K562 (cell line): Measurements from ENCODE around the gene RARA. TPM values are rescaled to one million over a fixed set of nuclear protein-coding genes. Genes with fewer than 3 reads are reported as not detected.

Source experiments
- ARID1B ChIP-seq: fragments of 450-650 bp; IDR thresholded peaks from 2 replicates; pipeline ENCODE4 v1.6.1; 2016; ENCODE audit warnings: antibody characterized with exemption, mild to moderate bottlenecking, inconsistent platforms
- CEBPB ChIP-seq: fragments of 450-650 bp; IDR thresholded peaks from 2 replicates; pipeline ENCODE4 v1.6.1; 2016; ENCODE audit warnings: missing genetic modification characterization, missing compliant biosample characterization
- CREB1 ChIP-seq, 2 experiments: sonication (generic) in 1 of 2; formaldehyde crosslinking in 1 of 2; IDR thresholded peaks; 2 replicates each; pipeline versions ENCODE4 v1.6.1 to v1.8.0; 2012 to 2022; ENCODE audit warnings: inconsistent platforms in 1 of 2, mild to moderate bottlenecking in 1 of 2, missing genetic modification reagents in 1 of 2, moderate library complexity in 1 of 2
- FOXA3 ChIP-seq, 2 experiments: fragments of 450-650 bp in 1 of 2; sonication (generic) in 1 of 2; formaldehyde crosslinking; IDR thresholded peaks in 1 of 2; conservative IDR thresholded peaks in 1 of 2; 2 replicates each; pipeline versions ENCODE4 v1.4.0 to v1.8.0; 2020 to 2022; ENCODE audit warnings: mild to moderate bottlenecking in 2 of 2, missing genetic modification reagents in 1 of 2
- GABPB1 ChIP-seq: sonication (generic); formaldehyde crosslinking; IDR thresholded peaks from 2 replicates; pipeline ENCODE4 v1.8.0; 2022; ENCODE audit warnings: mild to moderate bottlenecking, missing genetic modification reagents
- HOXB6 ChIP-seq: fragments of 250-450 bp; sonication (Bioruptor Pico); IDR thresholded peaks from 2 replicates; pipeline ENCODE4 v1.5.1; 2022; ENCODE audit warnings: mild to moderate bottlenecking, borderline replicate concordance
- MEF2A ChIP-seq: IDR thresholded peaks from 2 replicates; pipeline ENCODE4 v1.6.1; 2011; ENCODE audit warnings: low read depth, mild to moderate bottlenecking, low read length, moderate library complexity; ENCODE audit not compliant: control insufficient read depth
- MTA3 ChIP-seq: fragments of 450-650 bp; formaldehyde crosslinking; IDR thresholded peaks from 2 replicates; pipeline ENCODE4 v1.6.1; 2017; ENCODE audit warnings: mild to moderate bottlenecking, borderline replicate concordance
- MYC ChIP-seq, 2 experiments: fragments of 250-450 bp in 1 of 2; sonication (Bioruptor Pico) in 1 of 2; IDR thresholded peaks; 2 replicates each; pipeline versions ENCODE4 v1.5.1 to v1.6.1; 2012 to 2021; ENCODE audit warnings: low read depth in 2 of 2, borderline replicate concordance in 1 of 2, improper control_type of control experiment in 1 of 2, low read length in 1 of 2, mild to moderate bottlenecking in 1 of 2, moderate library complexity in 1 of 2
- SETDB1 ChIP-seq: IDR thresholded peaks from one replicate; pipeline ENCODE4 v1.6.1; 2012; ENCODE audit warnings: low read length, control low read depth, inconsistent platforms
- STAT5A ChIP-seq: IDR thresholded peaks from 2 replicates; pipeline ENCODE4 v1.6.1; 2012; ENCODE audit warnings: low read length, inconsistent platforms, borderline replicate concordance
- TAF9B ChIP-seq: fragments of 450-650 bp; IDR thresholded peaks from 2 replicates; pipeline ENCODE4 v1.6.1; 2018; ENCODE audit warnings: mild to moderate bottlenecking; ENCODE audit not compliant: partially characterized antibody
- ZNF121 ChIP-seq: sonication (generic); formaldehyde crosslinking; conservative IDR thresholded peaks from 2 replicates; pipeline ENCODE4 v1.8.0; 2022; ENCODE audit warnings: missing genetic modification reagents
- ZNF561 ChIP-seq: fragments of 450-650 bp; formaldehyde crosslinking; conservative IDR thresholded peaks from 2 replicates; pipeline ENCODE4 v1.4.0; 2020; ENCODE audit warnings: mild to moderate bottlenecking, moderate library complexity
- polyA plus RNA-seq, 8 experiments: library from polyadenylated mRNA; depleted of rRNA in 4 of 8; stranded (reverse) in 5 of 8; unstranded in 3 of 8; fragments of >200 nt; fragmentation: Nextera tagmentation in 2 of 8; fragmentation: Illumina TruSeq in 1 of 8; extraction: Ambion mirVana in 2 of 8; extraction: Trizol in 1 of 8; gene quantifications; 2 replicates each; pipeline versions ENCODE4 v1.2.1 to v1.2.3, GENCODE V29; 2011 to 2014; ENCODE audit warnings: inconsistent platforms in 1 of 8, missing spikeins in 1 of 8
- total RNA-seq, 7 experiments: library from RNA; depleted of rRNA in 6 of 7; stranded (reverse); fragments of >200 nt in 6 of 7; fragmentation: Illumina TruSeq in 2 of 7; extraction: Trizol in 2 of 7; gene quantifications; 2 replicates each; pipeline versions ENCODE4 v1.2.1 to v1.2.3, GENCODE V29; 2011 to 2021; ENCODE audit warnings: low replicate concordance in 1 of 7
- TF ChIP-seq, protein P1 (sequence below): fragments of 450-650 bp; IDR thresholded peaks from 2 replicates; pipeline ENCODE4 v1.7.1; 2018; ENCODE audit warnings: mild to moderate bottlenecking, low read depth; ENCODE audit not compliant: partially characterized antibody
- TF ChIP-seq, protein P2 (sequence below), 2 experiments: fragments of 450-650 bp in 1 of 2; IDR thresholded peaks; 2 replicates each; pipeline ENCODE4 v1.6.1; 2011 to 2017; ENCODE audit warnings: low read depth in 2 of 2, antibody characterized with exemption in 1 of 2, borderline replicate concordance in 1 of 2, low read length in 1 of 2, mild to moderate bottlenecking in 1 of 2, mixed read lengths in 1 of 2; ENCODE audit not compliant: control insufficient read depth in 1 of 2
- TF ChIP-seq, protein P3 (sequence below): fragments of 450-650 bp; formaldehyde crosslinking; IDR thresholded peaks from 2 replicates; pipeline ENCODE4 v1.4.0; 2020; ENCODE audit warnings: mild to moderate bottlenecking, moderate library complexity
- TF ChIP-seq, protein P4 (sequence below), 2 experiments: fragments of 450-650 bp; conservative IDR thresholded peaks; 2 replicates each; pipeline ENCODE4 v1.6.1; 2017; ENCODE audit warnings: mild to moderate bottlenecking in 2 of 2, moderate library complexity in 2 of 2

RARA gene
- total and polyA plus RNA-seq, 9 of the 15 experiments (the other 6 are each of a cell fraction or from before 2014, with no cell fraction given): 0.10 to 28.0 (median 7.9) TPM

DNA sequence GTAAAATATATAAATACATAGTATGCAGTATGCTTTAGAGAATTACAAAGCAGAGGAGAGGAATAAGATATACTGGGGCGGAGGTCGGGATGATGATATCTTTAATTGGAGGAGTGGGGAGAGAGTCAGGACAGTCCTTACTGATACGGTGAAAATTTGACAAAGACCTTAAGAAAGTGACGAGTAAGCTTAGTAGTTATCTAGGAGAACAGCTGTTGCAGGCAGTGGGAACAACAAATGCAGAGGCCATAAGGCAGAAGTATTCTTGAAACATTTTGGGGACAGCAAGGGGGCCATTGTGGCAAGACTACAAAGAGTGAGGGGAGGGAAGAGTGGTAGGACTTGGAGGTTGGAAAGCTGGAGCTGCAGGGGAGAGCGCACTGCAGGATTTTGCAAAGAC lies 43.6 kb upstream of the RARA start (continued):
- TF ChIP-seq ZNF121 (CRISPR knock-in tag): no peak
- TF ChIP-seq, protein P1, sequence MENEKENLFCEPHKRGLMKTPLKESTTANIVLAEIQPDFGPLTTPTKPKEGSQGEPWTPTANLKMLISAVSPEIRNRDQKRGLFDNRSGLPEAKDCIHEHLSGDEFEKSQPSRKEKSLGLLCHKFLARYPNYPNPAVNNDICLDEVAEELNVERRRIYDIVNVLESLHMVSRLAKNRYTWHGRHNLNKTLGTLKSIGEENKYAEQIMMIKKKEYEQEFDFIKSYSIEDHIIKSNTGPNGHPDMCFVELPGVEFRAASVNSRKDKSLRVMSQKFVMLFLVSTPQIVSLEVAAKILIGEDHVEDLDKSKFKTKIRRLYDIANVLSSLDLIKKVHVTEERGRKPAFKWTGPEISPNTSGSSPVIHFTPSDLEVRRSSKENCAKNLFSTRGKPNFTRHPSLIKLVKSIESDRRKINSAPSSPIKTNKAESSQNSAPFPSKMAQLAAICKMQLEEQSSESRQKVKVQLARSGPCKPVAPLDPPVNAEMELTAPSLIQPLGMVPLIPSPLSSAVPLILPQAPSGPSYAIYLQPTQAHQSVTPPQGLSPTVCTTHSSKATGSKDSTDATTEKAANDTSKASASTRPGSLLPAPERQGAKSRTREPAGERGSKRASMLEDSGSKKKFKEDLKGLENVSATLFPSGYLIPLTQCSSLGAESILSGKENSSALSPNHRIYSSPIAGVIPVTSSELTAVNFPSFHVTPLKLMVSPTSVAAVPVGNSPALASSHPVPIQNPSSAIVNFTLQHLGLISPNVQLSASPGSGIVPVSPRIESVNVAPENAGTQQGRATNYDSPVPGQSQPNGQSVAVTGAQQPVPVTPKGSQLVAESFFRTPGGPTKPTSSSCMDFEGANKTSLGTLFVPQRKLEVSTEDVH: no peak
- TF ChIP-seq ARID1B: peak; percentile 75
- peak; percentile 23 for TF ChIP-seq TAF9B
- no peak for TF ChIP-seq HOXB6
- TF ChIP-seq CEBPB (tag): no peak
- TF ChIP-seq GABPB1 (CRISPR knock-in tag): no peak
- TF ChIP-seq ZNF561 (CRISPR knock-in tag): no peak
- TF ChIP-seq FOXA3 (CRISPR knock-in tag; conservative IDR thresholded peaks at IDR 0.05 in 1 of 2, IDR thresholded peaks at IDR 0.05 in 1 of 2): no peak
- TF ChIP-seq SETDB1: no peak
- no peak for TF ChIP-seq STAT5A
- TF ChIP-seq, protein P2, sequence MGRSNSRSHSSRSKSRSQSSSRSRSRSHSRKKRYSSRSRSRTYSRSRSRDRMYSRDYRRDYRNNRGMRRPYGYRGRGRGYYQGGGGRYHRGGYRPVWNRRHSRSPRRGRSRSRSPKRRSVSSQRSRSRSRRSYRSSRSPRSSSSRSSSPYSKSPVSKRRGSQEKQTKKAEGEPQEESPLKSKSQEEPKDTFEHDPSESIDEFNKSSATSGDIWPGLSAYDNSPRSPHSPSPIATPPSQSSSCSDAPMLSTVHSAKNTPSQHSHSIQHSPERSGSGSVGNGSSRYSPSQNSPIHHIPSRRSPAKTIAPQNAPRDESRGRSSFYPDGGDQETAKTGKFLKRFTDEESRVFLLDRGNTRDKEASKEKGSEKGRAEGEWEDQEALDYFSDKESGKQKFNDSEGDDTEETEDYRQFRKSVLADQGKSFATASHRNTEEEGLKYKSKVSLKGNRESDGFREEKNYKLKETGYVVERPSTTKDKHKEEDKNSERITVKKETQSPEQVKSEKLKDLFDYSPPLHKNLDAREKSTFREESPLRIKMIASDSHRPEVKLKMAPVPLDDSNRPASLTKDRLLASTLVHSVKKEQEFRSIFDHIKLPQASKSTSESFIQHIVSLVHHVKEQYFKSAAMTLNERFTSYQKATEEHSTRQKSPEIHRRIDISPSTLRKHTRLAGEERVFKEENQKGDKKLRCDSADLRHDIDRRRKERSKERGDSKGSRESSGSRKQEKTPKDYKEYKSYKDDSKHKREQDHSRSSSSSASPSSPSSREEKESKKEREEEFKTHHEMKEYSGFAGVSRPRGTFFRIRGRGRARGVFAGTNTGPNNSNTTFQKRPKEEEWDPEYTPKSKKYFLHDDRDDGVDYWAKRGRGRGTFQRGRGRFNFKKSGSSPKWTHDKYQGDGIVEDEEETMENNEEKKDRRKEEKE (IDR thresholded peaks at IDR 0.05; ENCODE audit: borderline replicate concordance in 1 of 2, control insufficient read depth in 1 of 2, low read depth in 2 of 2, low read length in 1 of 2): no peak
- TF ChIP-seq, protein P3, sequence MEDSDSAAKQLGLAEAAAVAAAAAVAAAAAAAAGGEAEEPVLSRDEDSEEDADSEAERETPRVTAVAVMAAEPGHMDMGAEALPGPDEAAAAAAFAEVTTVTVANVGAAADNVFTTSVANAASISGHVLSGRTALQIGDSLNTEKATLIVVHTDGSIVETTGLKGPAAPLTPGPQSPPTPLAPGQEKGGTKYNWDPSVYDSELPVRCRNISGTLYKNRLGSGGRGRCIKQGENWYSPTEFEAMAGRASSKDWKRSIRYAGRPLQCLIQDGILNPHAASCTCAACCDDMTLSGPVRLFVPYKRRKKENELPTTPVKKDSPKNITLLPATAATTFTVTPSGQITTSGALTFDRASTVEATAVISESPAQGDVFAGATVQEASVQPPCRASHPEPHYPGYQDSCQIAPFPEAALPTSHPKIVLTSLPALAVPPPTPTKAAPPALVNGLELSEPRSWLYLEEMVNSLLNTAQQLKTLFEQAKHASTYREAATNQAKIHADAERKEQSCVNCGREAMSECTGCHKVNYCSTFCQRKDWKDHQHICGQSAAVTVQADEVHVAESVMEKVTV: no peak
- TF ChIP-seq CREB1 (IDR thresholded peaks at IDR 0.05): no peak
- TF ChIP-seq CREB1 (CRISPR knock-in tag; IDR thresholded peaks at IDR 0.05): no peak
- TF ChIP-seq MYC (IDR thresholded peaks at IDR 0.05; ENCODE audit: low read depth, low read length): no peak
- no peak for TF ChIP-seq MYC (CRISPR knock-in tag; IDR thresholded peaks at IDR 0.05; ENCODE audit: borderline replicate concordance, low read depth)
- no peak for TF ChIP-seq MEF2A
- TF ChIP-seq MTA3: no peak
- TF ChIP-seq, protein P4, sequence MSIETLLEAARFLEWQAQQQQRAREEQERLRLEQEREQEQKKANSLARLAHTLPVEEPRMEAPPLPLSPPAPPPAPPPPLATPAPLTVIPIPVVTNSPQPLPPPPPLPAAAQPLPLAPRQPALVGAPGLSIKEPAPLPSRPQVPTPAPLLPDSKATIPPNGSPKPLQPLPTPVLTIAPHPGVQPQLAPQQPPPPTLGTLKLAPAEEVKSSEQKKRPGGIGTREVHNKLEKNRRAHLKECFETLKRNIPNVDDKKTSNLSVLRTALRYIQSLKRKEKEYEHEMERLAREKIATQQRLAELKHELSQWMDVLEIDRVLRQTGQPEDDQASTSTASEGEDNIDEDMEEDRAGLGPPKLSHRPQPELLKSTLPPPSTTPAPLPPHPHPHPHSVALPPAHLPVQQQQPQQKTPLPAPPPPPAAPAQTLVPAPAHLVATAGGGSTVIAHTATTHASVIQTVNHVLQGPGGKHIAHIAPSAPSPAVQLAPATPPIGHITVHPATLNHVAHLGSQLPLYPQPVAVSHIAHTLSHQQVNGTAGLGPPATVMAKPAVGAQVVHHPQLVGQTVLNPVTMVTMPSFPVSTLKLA (conservative IDR thresholded peaks at IDR 0.05): no peak
